Testis (tissue), 2 donors: ENCODE measurements around the gene GRAMD1B.

ENCODE experiments used
- CTCF ChIP-seq, 3 experiments: fragments of 450-650 bp in 2 of 3; fragments of 200-600 bp in 1 of 3; sonication (generic) in 1 of 3; IDR thresholded peaks; one replicate each; pipeline ENCODE4 v1.5.1; 2016 to 2019; ENCODE audit warnings: antibody characterized with exemption in 3 of 3, mild to moderate bottlenecking in 2 of 3, moderate library complexity in 1 of 3
- POLR2A ChIP-seq: fragments of 450-650 bp; IDR thresholded peaks from one replicate; pipeline ENCODE4 v1.6.1; 2017; ENCODE audit warnings: antibody characterized with exemption, mild to moderate bottlenecking, moderate library complexity

GRCh38 chr11:123493349-123494063 is 63.4 kb downstream of the GRAMD1B start:
- TF ChIP-seq POLR2A, result no peak
- no peak for TF ChIP-seq CTCF (IDR thresholded peaks at IDR 0.05)
